ENCODE results near the gene DIP2A. TPM values are rescaled to one million over a fixed set of nuclear protein-coding genes. Genes with fewer than 3 reads are reported as not detected.

DIP2A gene
- total and polyA plus RNA-seq, 2 of the 8 experiments (the other 6 are each of a cell fraction or from before 2014, with no cell fraction given), result 16.0 to 27.1 TPM

- H4K5ac ChIP-seq (ENCODE audit: insufficient read length, low read depth, low read length), result no peak overlapping the region
- WGBS, 2 experiments (ENCODE audit: extremely low coverage in 1 of 2, insufficient coverage in 1 of 2, insufficient read length in 1 of 2, insufficient replicate concordance in 2 of 2, low coverage in 1 of 2, low lambda C conversion rate in 2 of 2, missing lambda C conversion rate in 1 of 2), result 92% methylated on average over 15 of the region's 15 CpGs; no CpG with 5 or more reads in 1 of the 2 experiments
- no peak for FAIRE-seq
Measured at GRCh38 chr21:46546799-46547198, 88.1 kb downstream of the DIP2A start.

More at GRCh38 chr21:46546799-46547198, 88.1 kb downstream of the DIP2A start:
- Histone ChIP-seq H3K79me1 (ENCODE audit: low read depth, low read length) (no peaks in the 10 kb centered on the region), H4K8ac (ENCODE audit: extremely low read depth, insufficient read depth, low read length) (no peak overlapping the region), H3K56ac (replicated peaks; ENCODE audit: insufficient read length, low read depth, low read length) (no peak overlapping the region), H3K4ac (replicated peaks; ENCODE audit: insufficient read length, low read depth, low read length) (no peak overlapping the region), H3K27me3 (replicated peaks in 1 of 4; ENCODE audit: control insufficient read depth in 3 of 4, extremely low read depth in 1 of 4, insufficient read depth in 3 of 4, low read length in 3 of 4) (no peaks in the 10 kb centered on the region), H2BK20ac (ENCODE audit: low read length) (no peak overlapping the region), H3K9me3 (ENCODE audit: insufficient read depth in 2 of 2, low read depth in 1 of 2, low read length in 1 of 2) (no peaks in the 10 kb centered on the region), H3K23me2 (ENCODE audit: low read depth, low read length) (no peaks in the 10 kb centered on the region; the same call in 1 of the 2 replicates), H3K27ac (ENCODE audit: low read depth, low read length) (no peak overlapping the region), H3K23ac (ENCODE audit: insufficient read length) (no peak overlapping the region), H2BK15ac (ENCODE audit: low read length) (no peak overlapping the region), H2BK12ac (ENCODE audit: low read depth, low read length) (no peak overlapping the region), H4K20me1 (replicated peaks in 1 of 2; ENCODE audit: control insufficient read depth in 1 of 2, insufficient read depth in 2 of 2, low read length in 2 of 2) (peaks cover 0 to 4% of the 10 kb centered on the region in 2 experiments), H4K91ac (replicated peaks; ENCODE audit: insufficient read length, low read length) (no peak overlapping the region), H3K14ac (ENCODE audit: insufficient read length) (no peak overlapping the region), H2AFZ (ENCODE audit: low read length) (no peak overlapping the region), H3K4me2 (ENCODE audit: insufficient read depth in 1 of 2, low read depth in 2 of 2, low read length in 2 of 2) (no peak overlapping the region), H3K36me3 (ENCODE audit: control insufficient read depth in 2 of 4, insufficient read depth in 4 of 4, low read length in 3 of 4) (peaks cover 2 to 23% (median 13%) of the 10 kb centered on the region in 4 experiments; a peak in 7 of 8 replicates), H2AK5ac (ENCODE audit: low read depth, low read length) (no peak overlapping the region), H3K4me1 (replicated peaks in 1 of 4; ENCODE audit: control insufficient read depth in 3 of 4, insufficient read depth in 4 of 4, low read length in 3 of 4) (no peaks in the 10 kb centered on the region), H3K18ac (ENCODE audit: extremely low read depth, low read length) (no peak overlapping the region), H2BK5ac (ENCODE audit: low read depth, low read length) (no peak overlapping the region), H3K79me2 (ENCODE audit: control insufficient read depth in 1 of 2, insufficient read depth in 2 of 2, low read length in 2 of 2) (no peaks in the 10 kb centered on the region), H3K4me3 (ENCODE audit: extremely low read depth in 1 of 4, insufficient read depth in 2 of 4, low read depth in 3 of 4, low read length in 4 of 4) (no peak overlapping the region), H2BK120ac (replicated peaks; ENCODE audit: low read depth, low read length) (no peak overlapping the region), H3K9ac (replicated peaks in 1 of 4; ENCODE audit: extremely low read depth in 1 of 4, low read depth in 3 of 4, low read length in 3 of 4) (0 out of 7 replicates have a peak overlapping the region, but pooled peaks of 1 of the 4 experiments have one; percentile 32)
- ChIA-PET CTCF (ENCODE audit: partially characterized antibody) (no interaction called here), POLR2A (ENCODE audit: partially characterized antibody) (no interaction called here)
- DNase-seq (ENCODE audit: low read depth in 1 of 2, low spot score in 2 of 2), result no peak
